Left hindlimb (tissue), 1 donor: ENCODE measurements around the gene AMIGO1.

Experiments used
- DNase-seq: peaks from one replicate; pipeline ENCODE4 v3.0.0-alpha.2; 2018

Gene AMIGO1

GRCh38 chr1:109509176-109510134 is at the start of gene AMIGO1:
Gene AMIGO1 (minus strand): TSS chr1:109509727. CDS start chr1:109508912, 815 bp downstream.
- DNase-seq: peak; percentile 75

GRCh38 chr1:109557520-109557919 is 48.0 kb upstream of the AMIGO1 start:
- no peak for DNase-seq

GRCh38 chr1:109556563-109556962 is 47.0 kb upstream of the AMIGO1 start:
- no peak for DNase-seq

GRCh38 chr1:109548321-109549267 is 39.1 kb upstream of the AMIGO1 start, which contains the start of gene GNAI3:
Gene GNAI3 (plus strand): TSS chr1:109548615. CDS start chr1:109548721, 106 bp downstream.
- DNase-seq: peak; percentile 97

- DNase-seq: peak; percentile 33
Measured at GRCh38 chr1:109547463-109548320, 38.2 kb upstream of the AMIGO1 start.

- peak; percentile 89 for DNase-seq
Measured at GRCh38 chr1:109546311-109547109, 37.0 kb upstream of the AMIGO1 start.

GRCh38 chr1:109543988-109544735 is 34.6 kb upstream of the AMIGO1 start:
- peak; percentile 34 for DNase-seq

- peak; percentile 21 for DNase-seq
Measured at GRCh38 chr1:109543283-109543987, 33.9 kb upstream of the AMIGO1 start.

- no peak for DNase-seq
Measured at GRCh38 chr1:109542657-109543056, 33.1 kb upstream of the AMIGO1 start.

- no peak for DNase-seq
Measured at GRCh38 chr1:109541102-109541501, 31.6 kb upstream of the AMIGO1 start.

- DNase-seq: no peak
Measured at GRCh38 chr1:109539676-109540075, 30.1 kb upstream of the AMIGO1 start, which contains the start of gene GPR61. Gene GPR61 (plus strand): TSS chr1:109539872. CDS start chr1:109543023, 3,151 bp downstream.

- DNase-seq: no peak
Measured at GRCh38 chr1:109538827-109539555, 29.5 kb upstream of the AMIGO1 start.

- no peak for DNase-seq
Measured at GRCh38 chr1:109537450-109538178, 28.1 kb upstream of the AMIGO1 start.

GRCh38 chr1:109535971-109536491 is 26.5 kb upstream of the AMIGO1 start:
- DNase-seq: no peak

- no peak for DNase-seq
Measured at GRCh38 chr1:109535481-109535880, 26.0 kb upstream of the AMIGO1 start.

- no peak for DNase-seq
Measured at GRCh38 chr1:109534307-109534858, 24.9 kb upstream of the AMIGO1 start.

- DNase-seq: peak; percentile 85
Measured at GRCh38 chr1:109532365-109533136, 23.0 kb upstream of the AMIGO1 start.
